Panc1 (cell line): ENCODE data around the gene SLC27A1. TPM values are rescaled to one million over a fixed set of nuclear protein-coding genes. Genes with fewer than 3 reads are reported as not detected.
"Not testable (repeated sequence)": the region's sequence is repeated elsewhere in the genome, so short reads cannot be mapped to it uniquely, and the experiment has no call there.

Source experiments
- ATAC-seq: fragments of 200-7000 bp; cut with Tn5 transposase; 2 replicates; pipeline ENCODE4 v1.9.1; 2020; ENCODE audit warnings: mild to moderate bottlenecking, moderate library complexity
- BruUV-seq: library from RNA; stranded (reverse); fragments of 400-500 nt; replicated peaks from 2 replicates; lab custom pipeline; 2021; lab: Mats Ljungman, UMichigan
- CTCF ChIA-PET: fragments of 300-600 bp; sonication (Branson Sonifier 250); formaldehyde crosslinking; loops from one replicate; lab custom pipeline; 2022; ENCODE audit warnings: antibody characterized with exemption; lab: Charles Lee
- POLR2A ChIA-PET: fragments of 300-600 bp; sonication (Branson Sonifier 250); formaldehyde crosslinking; loops from one replicate; lab custom pipeline; 2022; ENCODE audit warnings: antibody characterized with exemption; lab: Charles Lee
- DNase-seq: peaks from one replicate; pipeline ENCODE4 v3.0.0-alpha.2; 2010; ENCODE audit warnings: low read depth, low spot score
- H3K27ac ChIP-seq: 2 replicates; pipeline ENCODE4 v1.5.1; 2011; ENCODE audit warnings: mild to moderate bottlenecking, low read length, inconsistent platforms
- H3K27me3 ChIP-seq: fragments of 200-500 bp; sonication (Bioruptor generic); 2 replicates; pipeline ENCODE4 v1.6.0; 2014; ENCODE audit warnings: low read length, inconsistent platforms; ENCODE audit not compliant: control insufficient read depth, insufficient read depth
- H3K36me3 ChIP-seq: fragments of 200-500 bp; sonication (Bioruptor generic); 2 replicates; pipeline ENCODE4 v1.5.1; 2014; ENCODE audit warnings: inconsistent platforms, mild to moderate bottlenecking, low read length, moderate library complexity; ENCODE audit not compliant: control insufficient read depth, insufficient read depth
- H3K4me1 ChIP-seq: 2 replicates; pipeline ENCODE4 v1.5.1; 2011; ENCODE audit warnings: inconsistent platforms, mild to moderate bottlenecking, low read length, moderate library complexity; ENCODE audit not compliant: control insufficient read depth, insufficient read depth
- H3K4me3 ChIP-seq, 2 experiments: 2 replicates each; pipeline ENCODE4 v1.5.1; 2011 to 2012; ENCODE audit warnings: low read depth in 2 of 2, low read length in 2 of 2, mild to moderate bottlenecking in 2 of 2, inconsistent platforms in 1 of 2, moderate library complexity in 1 of 2
- H3K9me3 ChIP-seq: fragments of 200-500 bp; sonication (Bioruptor generic); 2 replicates; pipeline ENCODE4 v1.5.1; 2014; ENCODE audit warnings: low read depth, mild to moderate bottlenecking, inconsistent platforms, low read length, moderate library complexity; ENCODE audit not compliant: control insufficient read depth, insufficient read depth
- CTCF ChIP-seq: fragments of 450-650 bp; IDR thresholded peaks from 2 replicates; pipeline ENCODE4 v1.5.1; 2017; ENCODE audit warnings: mild to moderate bottlenecking
- POLR2AphosphoS5 ChIP-seq: IDR thresholded peaks from 2 replicates; pipeline ENCODE4 v1.6.1; 2012; ENCODE audit warnings: mild to moderate bottlenecking, low read depth, low read length, moderate library complexity
- REST ChIP-seq, 2 experiments: IDR thresholded peaks; 2 replicates each; pipeline ENCODE4 v1.6.1; 2011 to 2012; ENCODE audit warnings: low read depth in 2 of 2, control low read depth in 1 of 2, low read length in 1 of 2, mild to moderate bottlenecking in 1 of 2, moderate library complexity in 1 of 2; ENCODE audit not compliant: insufficient read depth in 1 of 2
- SIN3A ChIP-seq: IDR thresholded peaks from 2 replicates; pipeline ENCODE4 v1.6.1; 2012; ENCODE audit warnings: low read depth, mild to moderate bottlenecking, low read length, moderate library complexity, borderline replicate concordance; ENCODE audit not compliant: insufficient read depth
- TCF7L2 ChIP-seq: IDR thresholded peaks from 2 replicates; pipeline ENCODE4 v1.6.1; 2011; ENCODE audit warnings: mild to moderate bottlenecking, low read depth, low read length, inconsistent platforms
- in situ Hi-C: cut with HindIII; loops from 2 replicates; pipeline ENCODE4 v1.10.0; 2016; ENCODE audit warnings: low sequenced_read_pairs, low pct_unique_long_range_greater_than_20kb
- intact Hi-C: fragments of 100-400 bp; cut with micrococcal nuclease; formaldehyde crosslinking; loops from one replicate; pipeline ENCODE4 v1.10.0; 2022; ENCODE audit not compliant: unreplicated experiment
- total RNA-seq: library from RNA; stranded (reverse); gene quantifications from one replicate; pipeline ENCODE4 v1.2.1, GENCODE V29; 2021; ENCODE audit not compliant: unreplicated experiment

The SLC27A1 gene
- total RNA-seq, 1 experiment from 2014 or later = 5.4 TPM

GRCh38 chr19:17475011-17475540 lies 4.8 kb downstream of the SLC27A1 start:
- H3K9me3 ChIP-seq, H3K36me3 ChIP-seq, H3K27me3 ChIP-seq, H3K4me3 ChIP-seq, ATAC-seq, in situ Hi-C loops, intact Hi-C loops, POLR2A ChIA-PET, BruUV-seq, H3K4me1 ChIP-seq, DNase-seq: not testable (repeated sequence)
- peak overlapping the region; percentile 44; the same call in 1 of the 2 replicates for H3K27ac ChIP-seq
- CTCF ChIA-PET = interaction anchor here (0.7 kb wide), 1 partner anchor 288 kb away, joined by 4 read pairs; no protein-coding TSS in a partner anchor

GRCh38 chr19:17475541-17476115 lies 5.3 kb downstream of the SLC27A1 start:
- ChIA-PET CTCF (no interaction called here), POLR2A (no interaction called here)
- no peak for TF ChIP-seq SIN3A
- TF ChIP-seq REST (IDR thresholded peaks at IDR 0.05; ENCODE audit: insufficient read depth in 1 of 2, low read depth in 2 of 2, low read length in 1 of 2) = no peak
- no peak for TF ChIP-seq TCF7L2
- TF ChIP-seq POLR2AphosphoS5 = no peak
- no peak for TF ChIP-seq CTCF
- peaks cover 7% of the 10 kb centered on the region for H3K4me1 ChIP-seq
- peak; percentile 72 for ATAC-seq
- H3K4me3 ChIP-seq = no peak overlapping the region
- H3K27me3 ChIP-seq = no peaks in the 10 kb centered on the region
- in situ Hi-C loops (no loop called here), intact Hi-C loops (no loop called here)
- DNase-seq = no peak
- no peaks in the 10 kb centered on the region for H3K9me3 ChIP-seq
- BruUV-seq = no TSS peak
- H3K27ac ChIP-seq = peak overlapping the region; percentile 44; the same call in 1 of the 2 replicates
- no peaks in the 10 kb centered on the region for H3K36me3 ChIP-seq

GRCh38 chr19:17479325-17479791 lies 9.0 kb downstream of the SLC27A1 start:
- in situ Hi-C loops = no loop called here
- ATAC-seq (no peak), DNase-seq (no peak)
- Histone ChIP-seq H3K27me3 (no peaks in the 10 kb centered on the region), H3K27ac (no peak overlapping the region), H3K9me3 (no peaks in the 10 kb centered on the region), H3K36me3 (no peaks in the 10 kb centered on the region), H3K4me1 (peaks cover 7% of the 10 kb centered on the region), H3K4me3 (no peak overlapping the region)
- TF ChIP-seq TCF7L2 (no peak), POLR2AphosphoS5 (no peak), SIN3A (no peak), REST (IDR thresholded peaks at IDR 0.05; ENCODE audit: insufficient read depth in 1 of 2, low read depth in 2 of 2, low read length in 1 of 2) (no peak), CTCF (no peak)
- no TSS peak for BruUV-seq
- ChIA-PET CTCF (interaction anchor here (0.7 kb wide), 1 partner anchor 47 kb away, joined by 3 read pairs; no protein-coding TSS in a partner anchor), POLR2A (no interaction called here)
- intact Hi-C loops = no loop called here
